CD4-positive, alpha-beta T cell (primary cell): ENCODE data around the gene TCF21. TPM values are rescaled to one million over a fixed set of nuclear protein-coding genes. Genes with fewer than 3 reads are reported as not detected.

Experiments used
- ATAC-seq: fragments of 200-7000 bp; cut with Tn5 transposase; one replicate; pipeline ENCODE4 v1.10.0; 2022; ENCODE audit warnings: mild to moderate bottlenecking; ENCODE audit not compliant: poor library complexity
- CTCF ChIA-PET: fragments of 350-600 bp; sonication (Branson Sonifier 250); formaldehyde crosslinking; loops from one replicate; lab custom pipeline; 2021; ENCODE audit warnings: antibody characterized with exemption, inconsistent platforms; lab: Charles Lee
- POLR2A ChIA-PET: fragments of 350-600 bp; sonication (Branson Sonifier 250); formaldehyde crosslinking; loops from one replicate; lab custom pipeline; 2021; ENCODE audit warnings: antibody characterized with exemption, inconsistent platforms; lab: Charles Lee
- DNase-seq, 14 experiments: peaks; one replicate each; pipeline ENCODE4 v3.0.0-alpha.2; 2013 to 2020; ENCODE audit warnings: mixed read lengths in 2 of 14
- H3K27ac ChIP-seq, 2 donors: one replicate each; pipeline versions ENCODE4 v1.5.1 to v1.7.0; 2013; ENCODE audit warnings: low read length in 2 of 2, low read depth in 1 of 2, mild to moderate bottlenecking in 1 of 2
- H3K27me3 ChIP-seq, 2 experiments: 1 replicate in 1 of 2; 2 replicates in 1 of 2; pipeline versions ENCODE4 v1.6.1 to v1.7.0; 2013; ENCODE audit warnings: low read length in 2 of 2, control low read depth in 1 of 2, mild to moderate bottlenecking in 1 of 2, moderate library complexity in 1 of 2; ENCODE audit not compliant: insufficient read depth in 2 of 2, control insufficient read depth in 1 of 2
- H3K36me3 ChIP-seq: one replicate; pipeline ENCODE4 v1.6.1; 2013; ENCODE audit warnings: low read length, control low read depth; ENCODE audit not compliant: insufficient read depth
- H3K4me1 ChIP-seq: one replicate; pipeline ENCODE4 v1.6.1; 2013; ENCODE audit warnings: low read length, control low read depth; ENCODE audit not compliant: insufficient read depth
- H3K4me3 ChIP-seq: one replicate; pipeline ENCODE4 v1.5.1; 2013; ENCODE audit warnings: mild to moderate bottlenecking, low read length, moderate library complexity
- H3K9me3 ChIP-seq, 2 experiments: 1 replicate in 1 of 2; 2 replicates in 1 of 2; pipeline versions ENCODE4 v1.6.1 to v1.7.0; 2013; ENCODE audit warnings: low read length in 2 of 2, mild to moderate bottlenecking in 2 of 2, control low read depth in 1 of 2, moderate library complexity in 1 of 2; ENCODE audit not compliant: control insufficient read depth in 1 of 2, insufficient read depth in 1 of 2
- H3K27ac Mint-ChIP-seq: one replicate; pipeline ENCODE4 v1.8.0; 2020; ENCODE audit warnings: mixed read lengths
- H3K27me3 Mint-ChIP-seq: one replicate; pipeline ENCODE4 v1.8.0; 2021; ENCODE audit warnings: mixed read lengths
- H3K36me3 Mint-ChIP-seq: one replicate; pipeline ENCODE4 v1.8.0; 2021; ENCODE audit warnings: low read depth, mixed read lengths
- H3K4me1 Mint-ChIP-seq: one replicate; pipeline ENCODE4 v1.8.0; 2021; ENCODE audit warnings: low read depth, mixed read lengths
- H3K4me3 Mint-ChIP-seq: one replicate; pipeline ENCODE4 v1.8.0; 2020; ENCODE audit warnings: mild to moderate bottlenecking, mixed read lengths
- H3K9me3 Mint-ChIP-seq: one replicate; pipeline ENCODE4 v1.8.0; 2020; ENCODE audit warnings: mixed read lengths
- CTCF ChIP-seq: fragments of 200-600 bp; IDR thresholded peaks from one replicate; pipeline ENCODE4 v1.8.0; 2022; ENCODE audit warnings: antibody characterized with exemption, mild to moderate bottlenecking
- intact Hi-C, 2 experiments: fragments of 100-400 bp; cut with DNase I in 1 of 2; cut with micrococcal nuclease in 1 of 2; formaldehyde crosslinking; loops; one replicate each; pipeline versions ENCODE4 v1.15.1 to v1.9.0; 2023 to 2025; cut with DNase I, micrococcal nuclease
- polyA plus RNA-seq, 2 donors: library from polyadenylated mRNA; unstranded; fragments of 120-200 nt; gene quantifications; one replicate each; pipeline ENCODE4 v1.2.1, GENCODE V29; 2013
- total RNA-seq, 174 experiments: library from RNA in 2 of 174; stranded (reverse) in 2 of 174; gene quantifications; one replicate each; pipeline ENCODE4 v1.2.3 and lab custom pipeline; 2021 to 2026

The TCF21 gene
- not detected for total RNA-seq
- polyA plus RNA-seq (2013, experiment 1 of 2) = not detected
- polyA plus RNA-seq (2013, experiment 2 of 2) = 0.01 TPM
- total RNA-seq (lab: John Stamatoyannopoulos, UW) = 0 to 0.08 (median 0) reads per million in 172 experiments

DNA sequence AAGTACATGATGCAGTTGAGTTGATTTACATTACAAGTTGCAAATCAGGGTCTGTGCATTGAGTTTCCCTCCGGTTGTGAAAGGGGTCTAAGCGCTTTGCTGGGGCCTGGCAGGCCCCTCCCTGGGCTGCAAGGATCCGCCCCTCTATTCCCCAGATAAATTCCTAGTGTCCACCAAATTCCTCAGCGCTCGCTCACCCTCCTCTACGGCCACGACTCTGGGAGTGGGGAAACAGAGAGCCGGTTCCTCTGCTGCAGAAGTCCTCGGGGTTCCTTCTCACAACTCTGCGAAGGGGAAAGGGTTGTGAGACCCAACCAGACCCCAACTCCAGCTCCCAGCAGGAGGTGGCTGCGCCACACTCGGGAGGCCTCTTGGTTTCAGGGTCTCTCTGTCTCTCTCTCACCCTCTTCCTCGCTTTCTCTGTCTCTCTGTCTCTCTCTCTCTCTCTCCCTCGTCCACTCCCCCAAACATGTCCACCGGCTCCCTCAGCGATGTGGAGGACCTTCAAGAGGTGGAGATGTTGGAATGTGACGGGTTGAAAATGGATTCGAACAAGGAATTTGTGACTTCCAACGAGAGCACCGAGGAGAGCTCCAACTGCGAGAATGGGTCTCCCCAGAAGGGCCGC, at the start of gene TCF21:
Gene TCF21 (plus strand): TSS at position 185 of the 628 bp plus-strand sequence. CDS start 285 bp downstream, at position 470.
- H3K27ac ChIP-seq = no peak within 1 kb of the TSS
- intact Hi-C loops = no loop called here
- Mint-ChIP-seq H3K36me3 (no peaks in the 10 kb centered on the region), H3K9me3 (no peaks in the 10 kb centered on the region), H3K4me3 (peak within 1 kb of the TSS; percentile 50), H3K27me3 (peaks cover 97% of the 10 kb centered on the region), H3K4me1 (peaks cover 48% of the 10 kb centered on the region), H3K27ac (no peak within 1 kb of the TSS)
- ATAC-seq = no peak
- H3K9me3 ChIP-seq = peaks cover 0 to 24% of the 10 kb centered on the region in 2 experiments
- H3K27me3 ChIP-seq = peaks cover 68 to 97% of the 10 kb centered on the region in 2 experiments
- H3K4me3 ChIP-seq = no peak within 1 kb of the TSS
- POLR2A ChIA-PET = no interaction called here
- H3K4me1 ChIP-seq = peaks cover 28% of the 10 kb centered on the region
- CTCF ChIA-PET = no interaction called here
- DNase-seq = no peak
- H3K36me3 ChIP-seq = no peaks in the 10 kb centered on the region
- TF ChIP-seq CTCF = no peak

GRCh38 chr6:133841176-133841575, 47.7 kb upstream of the TCF21 start:
- peaks cover 59% of the 10 kb centered on the region for H3K27me3 Mint-ChIP-seq
- DNase-seq (no peak), ATAC-seq (no peak)
- no peaks in the 10 kb centered on the region for H3K9me3 Mint-ChIP-seq
- intact Hi-C loops = no loop called here
- peaks cover 4 to 18% of the 10 kb centered on the region in 2 experiments for H3K27me3 ChIP-seq
- H3K4me1 Mint-ChIP-seq = no peaks in the 10 kb centered on the region
- H3K4me1 ChIP-seq = peaks cover 4% of the 10 kb centered on the region
- ChIA-PET POLR2A (no interaction called here), CTCF (interaction anchor here (1.2 kb wide), 1 partner anchor 31 kb away, joined by 4 read pairs; no protein-coding TSS in a partner anchor)
- no peaks in the 10 kb centered on the region for H3K36me3 ChIP-seq
- no peaks in the 10 kb centered on the region for H3K36me3 Mint-ChIP-seq
- H3K27ac Mint-ChIP-seq = no peak overlapping the region
- TF ChIP-seq CTCF = no peak
- no peaks in the 10 kb centered on the region for H3K9me3 ChIP-seq
- H3K4me3 ChIP-seq = no peak overlapping the region
- no peak overlapping the region for H3K27ac ChIP-seq
- no peak overlapping the region for H3K4me3 Mint-ChIP-seq

DNA sequence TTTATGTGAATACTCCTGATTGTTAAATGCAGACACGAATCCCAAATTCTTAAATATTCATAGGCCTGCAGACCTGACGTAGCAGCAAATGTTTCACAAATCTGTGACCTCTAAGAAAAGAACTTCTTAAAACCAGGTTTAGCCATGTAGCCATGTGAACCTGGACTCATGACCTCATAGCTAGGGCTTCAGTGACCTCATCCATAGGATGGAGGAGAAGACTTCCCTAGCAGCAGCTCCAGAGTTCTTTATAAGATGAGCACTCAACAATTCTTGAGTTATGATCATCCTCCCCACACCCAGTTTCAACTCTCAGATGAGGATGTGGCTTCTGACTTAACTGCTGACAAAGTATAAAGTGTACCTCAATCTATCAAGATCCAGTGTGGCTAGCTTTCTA, 45.8 kb upstream of the TCF21 start:
- peaks cover 4 to 23% of the 10 kb centered on the region in 2 experiments for H3K27me3 ChIP-seq
- Mint-ChIP-seq H3K36me3 (no peaks in the 10 kb centered on the region), H3K9me3 (peaks cover 3% of the 10 kb centered on the region), H3K4me3 (no peak overlapping the region), H3K27ac (no peak overlapping the region), H3K27me3 (peaks cover 59% of the 10 kb centered on the region), H3K4me1 (no peaks in the 10 kb centered on the region)
- intact Hi-C loops = no loop called here
- DNase-seq = no peak
- H3K4me1 ChIP-seq = peaks cover under 1% of the 10 kb centered on the region
- H3K36me3 ChIP-seq = no peaks in the 10 kb centered on the region
- no peak for ATAC-seq
- ChIA-PET POLR2A (no interaction called here), CTCF (no interaction called here)
- no peak overlapping the region for H3K27ac ChIP-seq
- no peak overlapping the region for H3K4me3 ChIP-seq
- H3K9me3 ChIP-seq = no peaks in the 10 kb centered on the region
- no peak for TF ChIP-seq CTCF
